Body of pancreas (tissue), 4 donors: ENCODE results near the gene CCDC28B.

Experiments used
- POLR2A ChIP-seq, 3 donors: fragments of 450-650 bp; IDR thresholded peaks; one replicate each; pipeline ENCODE4 v1.6.1; 2016; ENCODE audit warnings: antibody characterized with exemption in 3 of 3, mild to moderate bottlenecking in 2 of 3
- TF ChIP-seq, protein P1 (sequence below), 7 experiments: fragments of 450-650 bp in 4 of 7; fragments of 200-600 bp in 3 of 7; sonication (generic) in 3 of 7; IDR thresholded peaks; one replicate each; pipeline ENCODE4 v1.5.1; 2016 to 2019; ENCODE audit warnings: antibody characterized with exemption in 7 of 7

DNA sequence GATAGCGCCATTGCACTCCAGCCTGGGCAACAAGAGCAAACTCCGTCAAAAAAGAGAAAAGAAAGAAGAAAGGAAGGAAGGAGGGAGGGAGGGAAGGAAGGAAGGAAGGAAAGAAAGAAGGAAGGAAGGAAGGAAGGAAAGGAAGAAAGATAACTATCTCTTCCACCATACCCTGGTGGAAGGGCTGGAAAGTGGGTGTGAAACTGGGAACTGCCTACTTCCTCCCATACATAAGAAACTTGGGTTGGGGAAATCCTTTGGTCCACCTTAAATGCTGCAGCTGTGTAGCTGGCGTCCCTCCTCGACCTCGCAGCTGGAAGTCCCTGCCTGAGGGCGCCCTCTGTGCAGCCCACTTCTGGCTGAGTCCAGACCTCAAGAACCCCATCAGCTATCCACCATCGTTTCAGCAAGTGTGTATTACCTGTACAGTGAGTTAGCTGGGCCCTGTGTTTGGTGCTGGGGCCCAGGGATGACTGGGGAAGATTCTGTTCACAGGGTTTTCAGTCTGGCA, 42.0 kb downstream of the CCDC28B start:
- TF ChIP-seq, protein P1, sequence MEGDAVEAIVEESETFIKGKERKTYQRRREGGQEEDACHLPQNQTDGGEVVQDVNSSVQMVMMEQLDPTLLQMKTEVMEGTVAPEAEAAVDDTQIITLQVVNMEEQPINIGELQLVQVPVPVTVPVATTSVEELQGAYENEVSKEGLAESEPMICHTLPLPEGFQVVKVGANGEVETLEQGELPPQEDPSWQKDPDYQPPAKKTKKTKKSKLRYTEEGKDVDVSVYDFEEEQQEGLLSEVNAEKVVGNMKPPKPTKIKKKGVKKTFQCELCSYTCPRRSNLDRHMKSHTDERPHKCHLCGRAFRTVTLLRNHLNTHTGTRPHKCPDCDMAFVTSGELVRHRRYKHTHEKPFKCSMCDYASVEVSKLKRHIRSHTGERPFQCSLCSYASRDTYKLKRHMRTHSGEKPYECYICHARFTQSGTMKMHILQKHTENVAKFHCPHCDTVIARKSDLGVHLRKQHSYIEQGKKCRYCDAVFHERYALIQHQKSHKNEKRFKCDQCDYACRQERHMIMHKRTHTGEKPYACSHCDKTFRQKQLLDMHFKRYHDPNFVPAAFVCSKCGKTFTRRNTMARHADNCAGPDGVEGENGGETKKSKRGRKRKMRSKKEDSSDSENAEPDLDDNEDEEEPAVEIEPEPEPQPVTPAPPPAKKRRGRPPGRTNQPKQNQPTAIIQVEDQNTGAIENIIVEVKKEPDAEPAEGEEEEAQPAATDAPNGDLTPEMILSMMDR (IDR thresholded peaks at IDR 0.05), result no peak
- no peak for TF ChIP-seq POLR2A (IDR thresholded peaks at IDR 0.05)
